Liver (tissue), 3 donors: ENCODE measurements around the gene PCDHA6.

Experiments used
- CTCF ChIP-seq: fragments of 150-350 bp; IDR thresholded peaks from 2 replicates; pipeline ENCODE4 v1.5.1; 2017; ENCODE audit warnings: improper control_type of control experiment, low read depth, low read length; ENCODE audit not compliant: missing input control
- HNF4A ChIP-seq, 2 donors: conservative IDR thresholded peaks; 2 replicates each; pipeline ENCODE4 v1.6.1; 2016; ENCODE audit warnings: antibody characterized with exemption in 2 of 2, mild to moderate bottlenecking in 2 of 2
- JUND ChIP-seq, 2 donors: IDR thresholded peaks; 2 replicates each; pipeline ENCODE4 v1.6.1; 2016; ENCODE audit warnings: antibody characterized with exemption in 2 of 2
- TAF1 ChIP-seq: conservative IDR thresholded peaks from 2 replicates; pipeline ENCODE4 v1.6.1; 2016; ENCODE audit warnings: antibody characterized with exemption, mild to moderate bottlenecking
- donor health status: healthy.
- donor health status: healthy.

- TF ChIP-seq CTCF, result no peak
- TF ChIP-seq HNF4A (conservative IDR thresholded peaks at IDR 0.05), result no peak
- TF ChIP-seq TAF1, result no peak
- no peak for TF ChIP-seq JUND (IDR thresholded peaks at IDR 0.05)
These were observed 41.8 kb downstream of the PCDHA6 start for GRCh38 chr5:140869555-140869886.
